ENCODE results near the gene PANK3.
"Not testable (repeated sequence)": the region's sequence is repeated elsewhere in the genome, so short reads cannot be mapped to it uniquely, and the experiment has no call there.

The PANK3 gene

DNA sequence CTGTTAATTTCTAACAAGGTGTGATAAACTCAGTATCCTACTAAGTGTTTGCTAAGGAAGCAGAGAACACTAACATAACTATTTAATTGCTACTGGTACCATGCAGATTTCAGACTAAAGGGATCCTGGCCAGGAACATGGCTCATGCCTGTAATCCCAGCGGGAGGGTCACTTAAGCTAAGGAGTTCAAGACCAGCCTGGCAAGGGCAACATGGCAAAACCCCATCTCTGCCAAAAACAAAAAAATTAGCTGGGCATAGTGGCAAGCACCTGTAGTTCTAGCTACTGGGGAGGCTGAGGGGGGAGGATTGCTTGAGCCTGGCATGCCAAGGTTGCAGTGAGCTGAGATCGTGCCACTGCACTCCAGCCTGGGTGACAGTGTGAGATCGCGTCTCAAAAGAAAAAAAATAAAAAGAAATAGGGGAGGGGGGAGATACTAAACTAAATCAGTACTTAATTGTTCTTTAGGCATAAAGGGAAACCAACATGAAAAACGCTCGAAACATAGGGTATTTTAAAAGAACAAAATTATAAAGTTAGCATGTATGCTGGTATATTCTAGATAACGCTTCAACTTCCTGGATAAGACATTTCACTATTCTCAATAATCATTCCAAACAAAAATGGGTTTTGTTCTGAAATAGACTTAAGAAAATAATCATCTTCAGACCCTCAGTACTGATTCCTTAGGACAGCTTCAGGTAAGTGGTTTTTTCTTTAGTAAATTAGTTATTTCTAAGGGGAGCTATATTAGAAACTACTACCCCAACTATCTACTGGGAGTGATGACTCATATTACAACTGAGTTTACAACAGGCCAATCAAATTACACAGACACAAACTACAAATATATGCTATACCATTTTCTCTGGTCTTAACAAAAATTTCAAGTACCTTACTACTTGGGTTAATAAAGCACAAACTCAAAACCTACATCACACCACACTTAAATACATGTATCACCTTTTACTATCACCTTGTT lies 3.5 kb downstream of the PANK3 start:
- H3K27me3 ChIP-seq (ENCODE audit: insufficient read depth, low read depth, severe bottlenecking) = no peaks in the 10 kb centered on the region
- H3K36me3 ChIP-seq = peaks cover 20% of the 10 kb centered on the region
- DNase-seq = no peak
- no peak overlapping the region for H3K27ac ChIP-seq
- TF ChIP-seq, protein P1, sequence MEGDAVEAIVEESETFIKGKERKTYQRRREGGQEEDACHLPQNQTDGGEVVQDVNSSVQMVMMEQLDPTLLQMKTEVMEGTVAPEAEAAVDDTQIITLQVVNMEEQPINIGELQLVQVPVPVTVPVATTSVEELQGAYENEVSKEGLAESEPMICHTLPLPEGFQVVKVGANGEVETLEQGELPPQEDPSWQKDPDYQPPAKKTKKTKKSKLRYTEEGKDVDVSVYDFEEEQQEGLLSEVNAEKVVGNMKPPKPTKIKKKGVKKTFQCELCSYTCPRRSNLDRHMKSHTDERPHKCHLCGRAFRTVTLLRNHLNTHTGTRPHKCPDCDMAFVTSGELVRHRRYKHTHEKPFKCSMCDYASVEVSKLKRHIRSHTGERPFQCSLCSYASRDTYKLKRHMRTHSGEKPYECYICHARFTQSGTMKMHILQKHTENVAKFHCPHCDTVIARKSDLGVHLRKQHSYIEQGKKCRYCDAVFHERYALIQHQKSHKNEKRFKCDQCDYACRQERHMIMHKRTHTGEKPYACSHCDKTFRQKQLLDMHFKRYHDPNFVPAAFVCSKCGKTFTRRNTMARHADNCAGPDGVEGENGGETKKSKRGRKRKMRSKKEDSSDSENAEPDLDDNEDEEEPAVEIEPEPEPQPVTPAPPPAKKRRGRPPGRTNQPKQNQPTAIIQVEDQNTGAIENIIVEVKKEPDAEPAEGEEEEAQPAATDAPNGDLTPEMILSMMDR (IDR thresholded peaks at IDR 0.05; ENCODE audit: low read depth, low read length) = no peak
- peaks cover 2% of the 10 kb centered on the region for H3K9me3 ChIP-seq (ENCODE audit: severe bottlenecking)
- no peak overlapping the region for H3K4me3 ChIP-seq (ENCODE audit: low read depth, low read length)

- not testable (repeated sequence) for DNase-seq; H3K27ac ChIP-seq; H3K4me3 ChIP-seq (ENCODE audit: low read depth, low read length); H3K27me3 ChIP-seq (ENCODE audit: insufficient read depth, low read depth, severe bottlenecking); H3K9me3 ChIP-seq (ENCODE audit: severe bottlenecking)
- peaks cover 27% of the 10 kb centered on the region for H3K36me3 ChIP-seq
Observed at GRCh38 chr5:168574156-168574555, 5.0 kb downstream of the PANK3 start.

DNA sequence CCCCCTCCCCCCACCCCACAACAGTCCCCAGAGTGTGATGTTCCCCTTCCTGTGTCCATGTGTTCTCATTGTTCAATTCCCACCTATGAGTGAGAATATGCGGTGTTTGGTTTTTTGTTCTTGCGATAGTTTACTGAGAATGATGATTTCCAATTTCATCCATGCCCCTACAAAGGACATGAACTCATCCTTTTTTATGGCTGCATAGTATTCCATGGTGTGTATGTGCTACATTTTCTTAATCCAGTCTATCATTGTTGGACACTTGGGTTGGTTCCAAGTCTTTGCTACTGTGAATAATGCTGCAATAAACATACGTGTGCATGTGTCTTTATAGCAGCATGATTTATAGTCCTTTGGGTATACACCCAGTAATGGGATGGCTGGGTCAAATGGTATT lies 5.5 kb downstream of the PANK3 start:
- not testable (repeated sequence) for H3K4me3 ChIP-seq (ENCODE audit: low read depth, low read length); H3K27ac ChIP-seq; H3K27me3 ChIP-seq (ENCODE audit: insufficient read depth, low read depth, severe bottlenecking); DNase-seq; H3K9me3 ChIP-seq (ENCODE audit: severe bottlenecking)
- H3K36me3 ChIP-seq = peaks cover 25% of the 10 kb centered on the region

- no peak for DNase-seq
Observed at GRCh38 chr5:168570490-168571328, 8.5 kb downstream of the PANK3 start.

DNA sequence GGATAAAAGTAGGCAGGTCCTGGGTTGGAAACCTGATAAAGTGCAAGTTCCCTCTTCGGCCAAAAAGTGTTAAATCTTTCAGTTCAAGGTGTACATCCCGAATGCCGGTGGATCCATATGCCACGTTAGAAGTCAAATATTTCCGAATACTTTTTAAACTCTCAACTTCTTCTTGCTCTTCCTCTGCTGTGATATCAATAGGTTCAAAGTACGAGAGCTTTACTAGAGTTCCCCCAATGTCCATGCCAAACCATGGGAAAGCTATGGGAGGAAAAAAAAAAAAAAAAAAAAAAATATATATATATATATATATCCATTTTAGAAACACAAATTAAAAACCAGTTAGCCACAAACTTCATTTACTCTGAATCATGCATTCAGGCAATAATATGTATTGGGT lies 10.4 kb downstream of the PANK3 start:
- no peak for DNase-seq
- no peak overlapping the region for H3K4me3 ChIP-seq (ENCODE audit: low read depth, low read length)
- H3K27me3 ChIP-seq (ENCODE audit: insufficient read depth, low read depth, severe bottlenecking) = no peaks in the 10 kb centered on the region
- no peaks in the 10 kb centered on the region for H3K9me3 ChIP-seq (ENCODE audit: severe bottlenecking)
- peaks cover 42% of the 10 kb centered on the region for H3K36me3 ChIP-seq
- TF ChIP-seq, protein P1 (IDR thresholded peaks at IDR 0.05; ENCODE audit: low read depth, low read length) = no peak
- H3K27ac ChIP-seq = no peak overlapping the region

More at GRCh38 chr5:168570490-168571328, 8.5 kb downstream of the PANK3 start:
- Histone ChIP-seq H3K4me3 (ENCODE audit: low read depth, low read length) (no peak overlapping the region), H3K36me3 (peaks cover 39% of the 10 kb centered on the region), H3K9me3 (ENCODE audit: severe bottlenecking) (peaks cover 2% of the 10 kb centered on the region), H3K27me3 (ENCODE audit: insufficient read depth, low read depth, severe bottlenecking) (no peaks in the 10 kb centered on the region), H3K27ac (no peak overlapping the region)
- TF ChIP-seq, protein P1 (IDR thresholded peaks at IDR 0.05; ENCODE audit: low read depth, low read length) = no peak

- DNase-seq = no peak
- peaks cover 72% of the 10 kb centered on the region for H3K36me3 ChIP-seq
- H3K4me3 ChIP-seq (ENCODE audit: low read depth, low read length) = no peak overlapping the region
- no peaks in the 10 kb centered on the region for H3K27me3 ChIP-seq (ENCODE audit: insufficient read depth, low read depth, severe bottlenecking)
- H3K27ac ChIP-seq = no peak overlapping the region
- H3K9me3 ChIP-seq (ENCODE audit: severe bottlenecking) = no peaks in the 10 kb centered on the region
- TF ChIP-seq, protein P1 (IDR thresholded peaks at IDR 0.05; ENCODE audit: low read depth, low read length) = no peak
Observed at GRCh38 chr5:168563959-168564358, 15.2 kb downstream of the PANK3 start.
